Measurements from ENCODE around the gene EARS2.

DNA sequence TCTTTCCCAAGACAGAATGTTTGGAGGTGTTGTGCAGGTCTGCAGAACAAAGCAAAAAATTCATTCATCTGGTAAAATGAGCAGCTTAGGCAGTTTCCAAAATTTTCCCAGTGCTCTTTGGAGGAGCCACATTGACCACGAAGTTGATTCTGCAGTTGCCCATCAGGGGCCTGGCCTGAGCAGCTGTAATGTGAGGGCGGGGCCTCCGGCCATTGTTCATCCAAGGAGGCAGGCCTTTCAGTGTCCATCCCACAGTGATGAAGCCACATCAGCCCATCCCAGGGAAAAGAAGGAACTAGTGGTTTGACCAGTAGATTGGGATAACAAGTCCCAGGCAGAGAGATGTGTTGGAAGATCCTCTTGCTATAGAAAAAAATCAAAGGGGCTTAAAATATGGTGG is 10.5 kb upstream of the EARS2 start:
- TF ChIP-seq, protein P1, sequence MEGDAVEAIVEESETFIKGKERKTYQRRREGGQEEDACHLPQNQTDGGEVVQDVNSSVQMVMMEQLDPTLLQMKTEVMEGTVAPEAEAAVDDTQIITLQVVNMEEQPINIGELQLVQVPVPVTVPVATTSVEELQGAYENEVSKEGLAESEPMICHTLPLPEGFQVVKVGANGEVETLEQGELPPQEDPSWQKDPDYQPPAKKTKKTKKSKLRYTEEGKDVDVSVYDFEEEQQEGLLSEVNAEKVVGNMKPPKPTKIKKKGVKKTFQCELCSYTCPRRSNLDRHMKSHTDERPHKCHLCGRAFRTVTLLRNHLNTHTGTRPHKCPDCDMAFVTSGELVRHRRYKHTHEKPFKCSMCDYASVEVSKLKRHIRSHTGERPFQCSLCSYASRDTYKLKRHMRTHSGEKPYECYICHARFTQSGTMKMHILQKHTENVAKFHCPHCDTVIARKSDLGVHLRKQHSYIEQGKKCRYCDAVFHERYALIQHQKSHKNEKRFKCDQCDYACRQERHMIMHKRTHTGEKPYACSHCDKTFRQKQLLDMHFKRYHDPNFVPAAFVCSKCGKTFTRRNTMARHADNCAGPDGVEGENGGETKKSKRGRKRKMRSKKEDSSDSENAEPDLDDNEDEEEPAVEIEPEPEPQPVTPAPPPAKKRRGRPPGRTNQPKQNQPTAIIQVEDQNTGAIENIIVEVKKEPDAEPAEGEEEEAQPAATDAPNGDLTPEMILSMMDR (IDR thresholded peaks at IDR 0.05; ENCODE audit: low read depth, low read length), result no peak
- TF ChIP-seq MYC (IDR thresholded peaks at IDR 0.05; ENCODE audit: low read depth, low read length) (no peak), POLR2A (IDR thresholded peaks at IDR 0.05; ENCODE audit: extremely low read depth, insufficient read length) (no peak)
- TF ChIP-seq, protein P2, sequence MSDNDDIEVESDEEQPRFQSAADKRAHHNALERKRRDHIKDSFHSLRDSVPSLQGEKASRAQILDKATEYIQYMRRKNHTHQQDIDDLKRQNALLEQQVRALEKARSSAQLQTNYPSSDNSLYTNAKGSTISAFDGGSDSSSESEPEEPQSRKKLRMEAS (IDR thresholded peaks at IDR 0.05; ENCODE audit: low read depth, low read length), result no peak
